ENCODE measurements around the gene PBXIP1.

DNA sequence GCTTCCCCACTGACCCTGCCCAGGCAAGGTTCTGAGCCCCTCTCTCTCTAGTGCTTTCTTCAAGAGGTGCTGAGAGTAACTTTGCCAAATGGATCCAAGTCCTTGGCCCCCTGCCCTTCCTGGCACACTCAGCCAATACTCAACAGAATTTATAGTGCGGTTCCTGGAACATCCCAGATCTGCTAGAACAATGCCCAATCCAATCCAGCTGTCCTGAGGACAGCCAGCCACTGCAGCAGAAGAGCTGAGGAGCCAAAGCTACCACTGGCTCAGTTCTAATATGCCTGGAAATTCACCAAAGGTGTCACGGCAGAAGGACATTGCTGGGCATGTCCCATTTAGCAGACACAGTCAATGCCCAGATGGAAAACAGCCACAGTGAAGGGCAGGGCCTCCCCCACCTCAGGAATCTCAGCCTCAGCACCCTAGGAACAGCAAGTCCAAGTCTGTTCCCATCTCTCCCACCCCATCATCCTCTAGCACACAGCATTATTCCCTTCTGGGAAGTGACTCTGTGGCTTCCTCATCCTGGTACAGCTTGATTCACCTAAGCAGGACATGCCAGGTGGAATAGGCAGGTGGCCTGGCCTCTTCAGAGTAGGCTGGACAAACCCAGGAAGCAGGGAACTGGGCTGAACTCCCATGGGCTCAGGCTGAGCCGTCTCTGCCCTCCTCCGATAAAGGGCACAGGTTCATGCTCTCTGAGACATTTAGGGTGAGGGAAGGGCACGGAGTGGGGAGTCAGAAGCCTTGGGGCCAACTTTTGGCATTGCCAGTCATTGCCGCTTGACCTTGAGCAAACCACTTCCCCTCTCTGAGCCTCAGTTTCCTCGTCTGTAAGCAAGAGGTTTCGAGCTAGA lies 44.0 kb downstream of the PBXIP1 start:
- TF ChIP-seq CTCF (conservative IDR thresholded peaks at IDR 0.05) (no peak), ZFX (IDR thresholded peaks at IDR 0.05) (no peak)
